Stimulated activated CD4-positive, alpha-beta T cell treated with anti-CD3 and anti-CD28 coated beads, Interleukin-4, amount 100 ng/mL, for 24 hours (primary cell): Measurements from ENCODE around the gene RUNX3.

Experiments
- DNase-seq: peaks from one replicate; pipeline ENCODE4 v3.0.0-alpha.2; 2020

The RUNX3 gene

GRCh38 chr1:24859063-24860010 is 70.7 kb downstream of the RUNX3 start:
- DNase-seq, result no peak

GRCh38 chr1:24858277-24858676 is 71.8 kb downstream of the RUNX3 start:
- no peak for DNase-seq

- DNase-seq, result no peak
These were observed 72.5 kb downstream of the RUNX3 start for GRCh38 chr1:24857507-24858133.

- DNase-seq, result no peak
These were observed 73.1 kb downstream of the RUNX3 start for GRCh38 chr1:24856787-24857506.

- no peak for DNase-seq
These were observed 74.6 kb downstream of the RUNX3 start for GRCh38 chr1:24855474-24855873.

- DNase-seq, result no peak
These were observed 76.4 kb downstream of the RUNX3 start for GRCh38 chr1:24853649-24854048.

- no peak for DNase-seq
These were observed 79.7 kb downstream of the RUNX3 start for GRCh38 chr1:24850328-24850920.

GRCh38 chr1:24849672-24850295 is 80.3 kb downstream of the RUNX3 start:
- no peak for DNase-seq
